Right lobe of liver (tissue), 4 donors: ENCODE measurements around the gene VRK1.

Experiments used
- CTCF ChIP-seq, 4 donors: fragments of 200-600 bp in 3 of 4; fragments of 450-650 bp in 1 of 4; IDR thresholded peaks; one replicate each; pipeline versions ENCODE4 v1.5.1 to v1.8.0; 2016 to 2022; ENCODE audit warnings: antibody characterized with exemption in 4 of 4, mild to moderate bottlenecking in 2 of 4
- POLR2A ChIP-seq: fragments of 450-650 bp; IDR thresholded peaks from one replicate; pipeline ENCODE4 v1.6.1; 2017; ENCODE audit warnings: antibody characterized with exemption, mild to moderate bottlenecking
- donor health status: DM: no; HTN: no; CAD: no.
- donor health status: DM: no; HTN: no; CAD: no.
- donor health status: DM: no; HTN: yes; CAD: no.

- TF ChIP-seq POLR2A, result no peak
- no peak for TF ChIP-seq CTCF (IDR thresholded peaks at IDR 0.05)
Measured at GRCh38 chr14:96811265-96811664, 14.1 kb downstream of the VRK1 start.
